IMR-90 (cell line): ENCODE results near the gene OR12D3. TPM values are rescaled to one million over a fixed set of nuclear protein-coding genes. Genes with fewer than 3 reads are reported as not detected.

Experiments used
- ATAC-seq: fragments of 200-7000 bp; cut with Tn5 transposase; 2 replicates; pipeline ENCODE4 v1.9.1; 2020; ENCODE audit warnings: low read depth, mild to moderate bottlenecking, moderate library complexity
- BruUV-seq: library from RNA; stranded (reverse); fragments of 400-500 nt; replicated peaks from 2 replicates; lab custom pipeline; 2021; lab: Mats Ljungman, UMichigan
- CTCF ChIA-PET: fragments of 300-600 bp; formaldehyde crosslinking; extraction: SDS; loops from one replicate; lab custom pipeline; 2021; ENCODE audit warnings: antibody characterized with exemption; lab: Yijun Ruan, JAX
- POLR2A ChIA-PET: fragments of 300-600 bp; sonication (Branson Sonifier 250); formaldehyde crosslinking; loops from one replicate; lab custom pipeline; 2022; ENCODE audit warnings: antibody characterized with exemption; ENCODE audit not compliant: unreplicated experiment; lab: Charles Lee
- DNase-seq: peaks from one replicate; pipeline ENCODE4 v3.0.0; 2013
- H2AFZ ChIP-seq: replicated peaks from 2 replicates; pipeline ENCODE3; 2013; ENCODE audit warnings: low read length, mild to moderate bottlenecking; ENCODE audit not compliant: poor library complexity
- H2AK5ac ChIP-seq: 2 replicates; pipeline ENCODE4 v1.6.1; 2013; ENCODE audit warnings: low read depth, low read length, inconsistent platforms
- H2AK9ac ChIP-seq: replicated peaks from 2 replicates; pipeline ENCODE3; 2013; ENCODE audit warnings: mild to moderate bottlenecking, low read depth, low read length, moderate library complexity; ENCODE audit not compliant: poor library complexity
- H2BK120ac ChIP-seq: 2 replicates; pipeline ENCODE4 v1.6.1; 2013; ENCODE audit warnings: low read depth, low read length, inconsistent platforms
- H2BK15ac ChIP-seq: 3 replicates; pipeline ENCODE4 v1.6.1; 2013; ENCODE audit warnings: low read depth, low read length, inconsistent platforms
- H2BK20ac ChIP-seq: 2 replicates; pipeline ENCODE4 v1.6.1; 2013; ENCODE audit warnings: low read depth, mild to moderate bottlenecking, inconsistent platforms, low read length, moderate library complexity
- H2BK5ac ChIP-seq: 2 replicates; pipeline ENCODE4 v1.6.1; 2013; ENCODE audit warnings: mild to moderate bottlenecking, low read depth, low read length, inconsistent platforms; ENCODE audit not compliant: poor library complexity, severe bottlenecking
- H3K14ac ChIP-seq: replicated peaks from 2 replicates; pipeline ENCODE4 v1.6.1; 2013; ENCODE audit warnings: low read depth, low read length, inconsistent platforms
- H3K18ac ChIP-seq: 2 replicates; pipeline ENCODE4 v1.6.1; 2013; ENCODE audit warnings: low read depth, low read length, control low read depth
- H3K23ac ChIP-seq: 2 replicates; pipeline ENCODE4 v1.6.1; 2013; ENCODE audit warnings: low read depth, low read length, inconsistent platforms
- H3K27ac ChIP-seq: 2 replicates; pipeline ENCODE4 v1.5.1; 2013; ENCODE audit warnings: mild to moderate bottlenecking, control low read depth, low read length; ENCODE audit not compliant: insufficient read depth
- H3K27me3 ChIP-seq: 2 replicates; pipeline ENCODE4 v1.6.1; 2013; ENCODE audit warnings: low read length; ENCODE audit not compliant: control insufficient read depth, insufficient read depth
- H3K36me3 ChIP-seq: 2 replicates; pipeline ENCODE4 v1.6.1; 2013; ENCODE audit warnings: low read length, mixed read lengths; ENCODE audit not compliant: control insufficient read depth, insufficient read depth
- H3K4ac ChIP-seq: 2 replicates; pipeline ENCODE4 v1.6.1; 2013; ENCODE audit warnings: low read depth, low read length, inconsistent platforms
- H3K4me1 ChIP-seq: 2 replicates; pipeline ENCODE4 v1.6.1; 2013; ENCODE audit warnings: low read length, mixed read lengths; ENCODE audit not compliant: control insufficient read depth, insufficient read depth
- H3K4me2 ChIP-seq: 2 replicates; pipeline ENCODE4 v1.6.1; 2013; ENCODE audit warnings: low read depth, mild to moderate bottlenecking, control low read depth, low read length, moderate library complexity
- H3K4me3 ChIP-seq: 2 replicates; pipeline ENCODE4 v1.5.1; 2013; ENCODE audit warnings: low read depth, mild to moderate bottlenecking, control low read depth, low read length, moderate library complexity; ENCODE audit not compliant: insufficient read depth
- H3K56ac ChIP-seq: 2 replicates; pipeline ENCODE4 v1.6.1; 2013; ENCODE audit warnings: low read length, inconsistent platforms; ENCODE audit not compliant: insufficient read depth; ENCODE audit errors: extremely low read depth
- H3K79me1 ChIP-seq, 2 experiments: 2 replicates each; pipeline ENCODE4 v1.6.1; 2013; ENCODE audit warnings: low read length in 2 of 2, inconsistent platforms in 1 of 2, low read depth in 1 of 2
- H3K9ac ChIP-seq: 2 replicates; pipeline ENCODE4 v1.6.1; 2013; ENCODE audit warnings: low read depth, low read length, control low read depth
- H3K9me1 ChIP-seq: 2 replicates; pipeline ENCODE4 v1.6.1; 2013; ENCODE audit warnings: low read length, inconsistent platforms; ENCODE audit not compliant: insufficient read depth
- H3K9me3 ChIP-seq: 2 replicates; pipeline ENCODE4 v1.6.1; 2013; ENCODE audit warnings: low read length; ENCODE audit not compliant: control insufficient read depth, insufficient read depth
- H4K20me1 ChIP-seq: 2 replicates; pipeline ENCODE4 v1.6.1; 2013; ENCODE audit warnings: low read length, inconsistent platforms; ENCODE audit not compliant: insufficient read depth
- H4K5ac ChIP-seq: 2 replicates; pipeline ENCODE4 v1.6.1; 2013; ENCODE audit warnings: mild to moderate bottlenecking, low read depth, low read length, control low read depth
- H4K8ac ChIP-seq, 2 experiments: 2 replicates each; pipeline ENCODE4 v1.6.1; 2013; ENCODE audit warnings: low read depth in 2 of 2, low read length in 2 of 2, control low read depth in 1 of 2, inconsistent platforms in 1 of 2
- H4K91ac ChIP-seq: 2 replicates; pipeline ENCODE4 v1.6.1; 2013; ENCODE audit warnings: low read depth, low read length, inconsistent platforms; ENCODE audit not compliant: insufficient read depth
- BHLHE40 ChIP-seq: fragments of 150-350 bp; IDR thresholded peaks from 2 replicates; pipeline ENCODE4 v1.6.1; 2016; ENCODE audit warnings: mild to moderate bottlenecking, low read depth, low read length
- CHD1 ChIP-seq: IDR thresholded peaks from 2 replicates; pipeline ENCODE4 v1.6.1; 2012; ENCODE audit warnings: low read depth, low read length, improper control_type of control experiment
- MAFK ChIP-seq: IDR thresholded peaks from 2 replicates; pipeline ENCODE4 v1.6.1; 2012; ENCODE audit warnings: low read depth, low read length, improper control_type of control experiment
- MXI1 ChIP-seq: IDR thresholded peaks from 2 replicates; pipeline ENCODE4 v1.6.1; 2012; ENCODE audit warnings: low read depth, mild to moderate bottlenecking, low read length, moderate library complexity, borderline replicate concordance
- RFX5 ChIP-seq: IDR thresholded peaks from 2 replicates; pipeline ENCODE4 v1.8.0; 2012; ENCODE audit warnings: low read depth, mild to moderate bottlenecking, low read length, moderate library complexity
- SMC3 ChIP-seq: fragments of 150-350 bp; IDR thresholded peaks from 2 replicates; pipeline ENCODE4 v1.6.1; 2016; ENCODE audit warnings: low read depth, mild to moderate bottlenecking, antibody characterized with exemption, low read length, moderate library complexity
- WGBS, 2 experiments: methylation state at CpG; one replicate each; pipeline versions ENCODE4 v1.1.5 to v1.1.7; 2013; ENCODE audit warnings: missing lambda C conversion rate in 2 of 2; ENCODE audit not compliant: insufficient read length in 1 of 2; ENCODE audit errors: extremely low coverage in 2 of 2; 5-methylcytosine and 5-hydroxymethylcytosine counted together
- dilution Hi-C: fragments of 300-500 bp; cut with HindIII; formaldehyde crosslinking; loops from one replicate; pipeline ENCODE4 v1.14.3; 2018; ENCODE audit warnings: low sequenced_read_pairs; ENCODE audit not compliant: unreplicated experiment
- in situ Hi-C: fragments of 300-500 bp; cut with MboI; formaldehyde crosslinking; loops from 3 replicates; pipeline ENCODE4 v1.14.3; 2019; ENCODE audit warnings: low sequenced_read_pairs, inconsistent platforms, mixed read lengths
- intact Hi-C: fragments of 100-400 bp; cut with micrococcal nuclease; formaldehyde crosslinking; loops from 2 replicates; pipeline ENCODE4 v1.10.0; 2022
- polyA plus RNA-seq, 3 experiments: library from polyadenylated mRNA; depleted of rRNA; stranded (reverse); fragments of >200 nt; gene quantifications; 2 replicates each; pipeline ENCODE4 v1.2.3, GENCODE V29; 2012; ENCODE audit warnings: low replicate concordance in 1 of 3
- total RNA-seq: library from RNA; depleted of rRNA; stranded (reverse); fragments of >200 nt; gene quantifications from 2 replicates; pipeline ENCODE4 v1.2.3, GENCODE V29; 2012

The OR12D3 gene
- total and polyA plus RNA-seq, 2 of the 4 experiments (the other 2 are of a cell fraction), result not detected

DNA sequence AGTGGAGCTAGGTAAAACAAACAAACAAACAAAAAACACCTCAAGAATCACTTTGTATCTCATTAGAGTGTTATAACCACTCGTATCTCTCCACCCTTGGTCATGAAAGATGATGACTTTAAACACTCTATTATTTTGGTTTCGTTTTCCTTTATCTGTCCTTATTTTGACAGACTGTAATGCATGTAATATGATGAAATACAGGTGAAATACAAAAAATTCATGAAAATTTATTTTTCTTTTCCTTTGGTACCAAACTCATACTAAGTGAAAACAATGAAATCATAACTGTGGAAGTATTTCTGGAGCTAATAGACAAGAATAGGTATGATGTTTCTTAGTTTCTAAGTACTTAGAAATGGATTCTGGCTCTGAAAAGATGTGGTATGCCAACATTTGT is 24.4 kb upstream of the OR12D3 start:
- Histone ChIP-seq H3K4me1 (no peaks in the 10 kb centered on the region), H4K20me1 (no peaks in the 10 kb centered on the region)

More for the DNA sequence above, 24.4 kb upstream of the OR12D3 start:
- no peak overlapping the region for H4K8ac ChIP-seq
- H3K18ac ChIP-seq, result no peak overlapping the region
- DNase-seq (no peak), ATAC-seq (no peak)
- H2BK15ac ChIP-seq, result no peak overlapping the region
- POLR2A ChIA-PET, result no interaction called here
- no peak overlapping the region for H2AK5ac ChIP-seq
- no CpG with 5 or more reads among the region's 2 CpGs for WGBS, 2 experiments
- H3K56ac ChIP-seq, result no peak overlapping the region
- H3K9ac ChIP-seq, result no peak overlapping the region
- H3K9me1 ChIP-seq, result no peaks in the 10 kb centered on the region
- H2BK120ac ChIP-seq, result no peak overlapping the region
- H2AK9ac ChIP-seq, result no peak overlapping the region
- BruUV-seq, result no TSS peak
- no peak for TF ChIP-seq MAFK
- TF ChIP-seq RFX5, result no peak
- no peak for TF ChIP-seq BHLHE40
- TF ChIP-seq SMC3, result no peak
- no peak for TF ChIP-seq CHD1
- TF ChIP-seq MXI1, result no peak
- no peaks in the 10 kb centered on the region for H3K79me1 ChIP-seq
- H3K4ac ChIP-seq, result no peak overlapping the region
- no peak overlapping the region for H4K91ac ChIP-seq
- H2BK5ac ChIP-seq, result no peak overlapping the region
- H3K36me3 ChIP-seq, result no peaks in the 10 kb centered on the region
- H3K23ac ChIP-seq, result no peak overlapping the region
- no peak overlapping the region for H3K14ac ChIP-seq
- H4K5ac ChIP-seq, result no peak overlapping the region
- CTCF ChIA-PET, result no interaction called here
- H3K27me3 ChIP-seq, result no peaks in the 10 kb centered on the region
- 0 out of 2 replicates have a peak, but pooled peaks cover 3% of the 10 kb centered on the region for H3K9me3 ChIP-seq
- H3K4me3 ChIP-seq, result no peak overlapping the region
- no peak overlapping the region for H3K27ac ChIP-seq
- no peak overlapping the region for H2AFZ ChIP-seq
- in situ Hi-C loops, result no loop called here
- dilution Hi-C loops, result no loop called here
- H2BK20ac ChIP-seq, result no peak overlapping the region
- intact Hi-C loops, result no loop called here
- H3K4me2 ChIP-seq, result no peak overlapping the region
